ENCODE results near the gene BGN.

BGN gene

GRCh38 chrX:153486171-153486570 lies 8.6 kb upstream of the BGN start:
- no peak for DNase-seq

- DNase-seq, result no peak
Measured at GRCh38 chrX:153487590-153488071, 7.1 kb upstream of the BGN start.

GRCh38 chrX:153488231-153488914 lies 6.4 kb upstream of the BGN start:
- no peak for DNase-seq

GRCh38 chrX:153490217-153490930 lies 4.4 kb upstream of the BGN start:
- DNase-seq, result no peak

- no peak for DNase-seq
Measured at GRCh38 chrX:153491351-153491914, 3.3 kb upstream of the BGN start.

GRCh38 chrX:153491918-153492317 lies 2.9 kb upstream of the BGN start:
- no peak for DNase-seq

GRCh38 chrX:153492543-153492942 lies 2.2 kb upstream of the BGN start:
- no peak for DNase-seq

- DNase-seq, result no peak
Measured at GRCh38 chrX:153493085-153493484, 1.7 kb upstream of the BGN start.

- no peak for DNase-seq
Measured at GRCh38 chrX:153494061-153494460, 719 bp upstream of the BGN start.

GRCh38 chrX:153495362-153495751 lies 577 bp downstream of the BGN start:
- no peak for DNase-seq

GRCh38 chrX:153495903-153496589 lies 1.3 kb downstream of the BGN start:
- no peak for DNase-seq

GRCh38 chrX:153496590-153496959 lies 1.8 kb downstream of the BGN start:
- DNase-seq, result no peak

GRCh38 chrX:153498453-153498852 lies 3.7 kb downstream of the BGN start:
- no peak for DNase-seq

- DNase-seq, result no peak
Measured at GRCh38 chrX:153499341-153499740, 4.6 kb downstream of the BGN start.

GRCh38 chrX:153499876-153500275 lies 5.1 kb downstream of the BGN start:
- no peak for DNase-seq

- no peak for DNase-seq
Measured at GRCh38 chrX:153500676-153501280, 6.0 kb downstream of the BGN start.

- no peak for DNase-seq
Measured at GRCh38 chrX:153501530-153501929, 6.8 kb downstream of the BGN start.

- no peak for DNase-seq
Measured at GRCh38 chrX:153502131-153502530, 7.4 kb downstream of the BGN start.

- DNase-seq, result no peak
Measured at GRCh38 chrX:153502796-153503195, 8.0 kb downstream of the BGN start.

GRCh38 chrX:153504445-153505016 lies 9.8 kb downstream of the BGN start:
- no peak for DNase-seq

GRCh38 chrX:153505361-153505760 lies 10.6 kb downstream of the BGN start:
- DNase-seq, result no peak

- peak; percentile 77 for DNase-seq
Measured at GRCh38 chrX:153507484-153508178, 12.9 kb downstream of the BGN start.

All from stimulated activated CD4-positive, alpha-beta T cell treated with anti-CD3 and anti-CD28 coated beads, Interleukin-1b, Interleukin-23, amount 100 ng/mL, for 48 hours (primary cell).